MCF 10A (cell line): Measurements from ENCODE around the gene SLC7A11. TPM values are rescaled to one million over a fixed set of nuclear protein-coding genes. Genes with fewer than 3 reads are reported as not detected.

Experiments used
- BruUV-seq: library from RNA; stranded (reverse); fragments of 400-500 nt; replicated peaks from 2 replicates; lab custom pipeline; 2021; lab: Mats Ljungman, UMichigan
- CTCF ChIA-PET: fragments of 300-600 bp; sonication (Branson Sonifier 250); formaldehyde crosslinking; extraction: SDS; loops from one replicate; lab custom pipeline; 2021; ENCODE audit warnings: antibody characterized with exemption, inconsistent platforms; lab: Yijun Ruan, JAX
- POLR2A ChIA-PET: fragments of 300-600, 350-650 bp; sonication (Branson Sonifier 250); formaldehyde crosslinking; extraction: SDS; loops from one replicate; lab custom pipeline; 2020; ENCODE audit warnings: antibody characterized with exemption, inconsistent platforms; lab: Yijun Ruan, JAX
- DNase-seq: peaks from one replicate; pipeline ENCODE4 v3.0.0-alpha.2; 2018; ENCODE audit not compliant: unreplicated experiment
- H3K27ac Mint-ChIP-seq: one replicate; pipeline ENCODE4 v1.8.0; 2022; ENCODE audit warnings: mild to moderate bottlenecking, low read depth, mixed read lengths; ENCODE audit not compliant: unreplicated experiment
- H3K27me3 Mint-ChIP-seq: one replicate; pipeline ENCODE4 v1.8.0; 2022; ENCODE audit warnings: mixed read lengths; ENCODE audit not compliant: insufficient read depth, unreplicated experiment
- H3K36me3 Mint-ChIP-seq: one replicate; pipeline ENCODE4 v1.8.0; 2022; ENCODE audit warnings: mild to moderate bottlenecking, moderate library complexity, mixed read lengths; ENCODE audit not compliant: insufficient read depth, unreplicated experiment
- H3K4me1 Mint-ChIP-seq: one replicate; pipeline ENCODE4 v1.8.0; 2022; ENCODE audit warnings: mixed read lengths; ENCODE audit not compliant: insufficient read depth, unreplicated experiment
- H3K4me3 Mint-ChIP-seq: one replicate; pipeline ENCODE4 v1.8.0; 2022; ENCODE audit warnings: mild to moderate bottlenecking, moderate library complexity, mixed read lengths; ENCODE audit not compliant: unreplicated experiment
- H3K9me3 Mint-ChIP-seq: one replicate; pipeline ENCODE4 v1.8.0; 2022; ENCODE audit warnings: mixed read lengths; ENCODE audit not compliant: unreplicated experiment
- intact Hi-C: fragments of 100-400 bp; cut with micrococcal nuclease; formaldehyde crosslinking; loops from 2 replicates; pipeline ENCODE4 v1.14.1; 2022
- total RNA-seq: library from RNA; stranded (reverse); gene quantifications from 2 replicates; pipeline ENCODE4 v1.2.3, GENCODE V29; 2022
- TF ChIP-seq, protein P1 (sequence below): fragments of 200-600 bp; IDR thresholded peaks from one replicate; pipeline ENCODE4 v1.8.0; 2022; ENCODE audit warnings: antibody characterized with exemption, mild to moderate bottlenecking; ENCODE audit not compliant: unreplicated experiment

SLC7A11 gene
- total RNA-seq, 1 experiment from 2014 or later, result 153 TPM

GRCh38 chr4:138248058-138248457, 5.9 kb upstream of the SLC7A11 start:
- intact Hi-C loops, result no loop called here
- no peak overlapping the region for H3K27ac Mint-ChIP-seq
- peaks cover 18% of the 10 kb centered on the region for H3K4me1 Mint-ChIP-seq
- ChIA-PET CTCF (no interaction called here), POLR2A (interaction anchor here (0.7 kb wide), 1 partner anchor 50 kb away, joined by 3 read pairs; no protein-coding TSS in a partner anchor)
- TF ChIP-seq, protein P1, sequence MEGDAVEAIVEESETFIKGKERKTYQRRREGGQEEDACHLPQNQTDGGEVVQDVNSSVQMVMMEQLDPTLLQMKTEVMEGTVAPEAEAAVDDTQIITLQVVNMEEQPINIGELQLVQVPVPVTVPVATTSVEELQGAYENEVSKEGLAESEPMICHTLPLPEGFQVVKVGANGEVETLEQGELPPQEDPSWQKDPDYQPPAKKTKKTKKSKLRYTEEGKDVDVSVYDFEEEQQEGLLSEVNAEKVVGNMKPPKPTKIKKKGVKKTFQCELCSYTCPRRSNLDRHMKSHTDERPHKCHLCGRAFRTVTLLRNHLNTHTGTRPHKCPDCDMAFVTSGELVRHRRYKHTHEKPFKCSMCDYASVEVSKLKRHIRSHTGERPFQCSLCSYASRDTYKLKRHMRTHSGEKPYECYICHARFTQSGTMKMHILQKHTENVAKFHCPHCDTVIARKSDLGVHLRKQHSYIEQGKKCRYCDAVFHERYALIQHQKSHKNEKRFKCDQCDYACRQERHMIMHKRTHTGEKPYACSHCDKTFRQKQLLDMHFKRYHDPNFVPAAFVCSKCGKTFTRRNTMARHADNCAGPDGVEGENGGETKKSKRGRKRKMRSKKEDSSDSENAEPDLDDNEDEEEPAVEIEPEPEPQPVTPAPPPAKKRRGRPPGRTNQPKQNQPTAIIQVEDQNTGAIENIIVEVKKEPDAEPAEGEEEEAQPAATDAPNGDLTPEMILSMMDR, result no peak
- H3K27me3 Mint-ChIP-seq, result no peaks in the 10 kb centered on the region
- DNase-seq, result no peak
- no TSS peak for BruUV-seq
- H3K4me3 Mint-ChIP-seq, result no peak overlapping the region
- H3K9me3 Mint-ChIP-seq, result no peaks in the 10 kb centered on the region
- H3K36me3 Mint-ChIP-seq, result no peaks in the 10 kb centered on the region

DNA sequence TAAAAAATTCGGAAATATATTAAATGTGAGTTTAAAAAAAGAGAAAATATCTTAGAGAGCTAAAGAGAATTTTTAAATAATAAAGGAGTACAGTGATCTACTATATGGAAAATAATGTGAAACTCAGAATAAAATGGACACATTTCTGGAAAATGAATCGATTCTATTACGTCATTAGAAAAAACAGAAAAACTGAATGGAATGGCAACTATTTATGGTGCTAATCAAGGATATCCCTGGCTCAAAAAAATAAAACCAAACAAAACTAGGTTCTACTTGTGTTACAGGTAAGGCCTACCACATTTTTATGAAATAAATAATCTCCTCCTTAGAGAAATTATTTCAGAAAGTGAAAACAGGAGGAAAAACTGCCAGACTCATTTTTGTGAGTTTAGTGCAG, 5.5 kb upstream of the SLC7A11 start:
- no peaks in the 10 kb centered on the region for H3K27me3 Mint-ChIP-seq
- H3K27ac Mint-ChIP-seq, result no peak overlapping the region
- DNase-seq, result no peak
- no TSS peak for BruUV-seq
- ChIA-PET CTCF (interaction anchor here (0.6 kb wide), 2 partner anchors 23 to 88 kb away, joined by 3 to 5 read pairs; no protein-coding TSS in a partner anchor), POLR2A (interaction anchor here (0.6 to 0.8 kb wide), 3 partner anchors 8 to 51 kb away, joined by 3 read pairs; no protein-coding TSS in a partner anchor)
- intact Hi-C loops, result no loop called here
- H3K9me3 Mint-ChIP-seq, result no peaks in the 10 kb centered on the region
- no peak overlapping the region for H3K4me3 Mint-ChIP-seq
- no peaks in the 10 kb centered on the region for H3K36me3 Mint-ChIP-seq
- peaks cover 13% of the 10 kb centered on the region for H3K4me1 Mint-ChIP-seq
- TF ChIP-seq, protein P1, result no peak

DNA sequence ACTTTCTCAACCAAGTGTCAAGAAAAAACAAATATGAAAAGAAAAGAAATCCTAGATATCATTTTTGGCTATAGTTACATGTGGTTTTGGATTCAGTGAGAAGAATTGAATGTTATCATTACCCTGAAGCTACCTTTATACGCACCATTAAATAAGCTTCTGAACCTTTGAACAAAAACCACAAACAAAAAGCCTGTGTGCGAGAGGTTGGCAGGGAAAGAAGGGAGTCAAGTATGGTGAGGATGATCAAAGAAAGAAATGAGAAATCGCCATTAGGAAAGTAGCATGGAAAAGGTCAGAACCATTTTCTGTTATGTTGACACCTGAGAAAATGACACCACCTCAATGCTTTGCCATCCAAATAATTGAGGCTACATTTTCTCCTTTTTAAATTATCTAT, 1.2 kb upstream of the SLC7A11 start:
- Mint-ChIP-seq H3K27ac (peak overlapping the region; percentile 91), H3K4me3 (no peak overlapping the region), H3K27me3 (no peaks in the 10 kb centered on the region), H3K36me3 (peaks cover 5% of the 10 kb centered on the region), H3K9me3 (no peaks in the 10 kb centered on the region), H3K4me1 (peaks cover 11% of the 10 kb centered on the region)
- ChIA-PET POLR2A (interaction anchor here (0.6 to 8.6 kb wide), 19 partner anchors 11 to 1828 kb away, joined by 3 to 99 read pairs (median 11); no protein-coding TSS in a partner anchor), CTCF (interaction anchor here (0.6 to 1.9 kb wide), 9 partner anchors 8 to 444 kb away, joined by 3 to 6 read pairs (median 4); no protein-coding TSS in a partner anchor)
- intact Hi-C loops, result loop anchor here (5.0 kb wide), 1 partner anchor 46 kb away; no protein-coding TSS in a partner anchor
- peak; percentile 19 for DNase-seq
- TF ChIP-seq, protein P1, result no peak
- BruUV-seq, result no TSS peak

DNA sequence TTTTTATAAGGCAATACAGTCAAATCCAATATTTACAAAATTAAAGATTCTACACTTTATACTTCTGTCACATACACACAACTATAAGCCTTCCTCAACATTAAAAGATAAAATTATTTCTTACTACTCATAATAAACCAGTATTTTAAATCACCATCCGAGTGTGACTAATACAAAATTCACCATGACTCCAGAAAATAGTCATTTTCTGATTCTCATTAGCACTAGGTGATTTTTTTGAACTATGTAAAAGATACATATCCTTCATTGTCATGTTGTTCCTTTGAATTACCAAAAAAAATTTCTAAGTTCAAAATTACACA, 646 bp upstream of the SLC7A11 start:
- TF ChIP-seq, protein P1, result no peak
- intact Hi-C loops, result loop anchor here (1.0 to 5.0 kb wide), 3 partner anchors 17 to 66 kb away; no protein-coding TSS in a partner anchor
- H3K4me1 Mint-ChIP-seq, result peaks cover 11% of the 10 kb centered on the region
- peak overlapping the region; percentile 91 for H3K27ac Mint-ChIP-seq
- DNase-seq, result no peak
- no peaks in the 10 kb centered on the region for H3K9me3 Mint-ChIP-seq
- H3K4me3 Mint-ChIP-seq, result peak overlapping the region; percentile 97
- peaks cover 5% of the 10 kb centered on the region for H3K36me3 Mint-ChIP-seq
- no peaks in the 10 kb centered on the region for H3K27me3 Mint-ChIP-seq
- BruUV-seq, result TSS peak; percentile 98
- CTCF ChIA-PET, result interaction anchor here (0.6 to 1.9 kb wide), 12 partner anchors 8 to 794 kb away, joined by 3 to 10 read pairs (median 3); no protein-coding TSS in a partner anchor
- POLR2A ChIA-PET, result interaction anchor here (0.7 to 8.6 kb wide), 27 partner anchors 11 to 438 kb away, joined by 3 to 99 read pairs (median 8); no protein-coding TSS in a partner anchor
